ENCODE data around the gene CLECL1.

DNA sequence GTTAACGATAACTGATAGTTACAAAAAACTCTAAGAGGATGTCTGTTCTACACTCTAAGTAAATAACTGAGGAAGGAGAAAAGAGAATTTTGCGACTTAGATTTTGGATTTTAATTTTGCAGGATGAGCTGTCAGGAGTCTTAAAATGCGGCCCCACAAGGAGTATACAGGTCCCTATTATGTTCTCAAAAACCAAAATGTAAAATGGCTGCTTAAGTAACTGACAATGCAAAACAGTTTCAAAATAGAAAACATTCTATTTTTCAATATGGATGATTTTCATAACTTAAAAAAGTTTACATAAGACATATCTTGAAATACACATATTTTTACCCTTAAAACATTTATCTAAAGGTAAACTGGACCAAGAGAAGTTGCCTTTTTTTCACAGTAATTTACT, 25.2 kb upstream of the CLECL1 start:
- TF ChIP-seq, protein P1, sequence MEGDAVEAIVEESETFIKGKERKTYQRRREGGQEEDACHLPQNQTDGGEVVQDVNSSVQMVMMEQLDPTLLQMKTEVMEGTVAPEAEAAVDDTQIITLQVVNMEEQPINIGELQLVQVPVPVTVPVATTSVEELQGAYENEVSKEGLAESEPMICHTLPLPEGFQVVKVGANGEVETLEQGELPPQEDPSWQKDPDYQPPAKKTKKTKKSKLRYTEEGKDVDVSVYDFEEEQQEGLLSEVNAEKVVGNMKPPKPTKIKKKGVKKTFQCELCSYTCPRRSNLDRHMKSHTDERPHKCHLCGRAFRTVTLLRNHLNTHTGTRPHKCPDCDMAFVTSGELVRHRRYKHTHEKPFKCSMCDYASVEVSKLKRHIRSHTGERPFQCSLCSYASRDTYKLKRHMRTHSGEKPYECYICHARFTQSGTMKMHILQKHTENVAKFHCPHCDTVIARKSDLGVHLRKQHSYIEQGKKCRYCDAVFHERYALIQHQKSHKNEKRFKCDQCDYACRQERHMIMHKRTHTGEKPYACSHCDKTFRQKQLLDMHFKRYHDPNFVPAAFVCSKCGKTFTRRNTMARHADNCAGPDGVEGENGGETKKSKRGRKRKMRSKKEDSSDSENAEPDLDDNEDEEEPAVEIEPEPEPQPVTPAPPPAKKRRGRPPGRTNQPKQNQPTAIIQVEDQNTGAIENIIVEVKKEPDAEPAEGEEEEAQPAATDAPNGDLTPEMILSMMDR (IDR thresholded peaks at IDR 0.05), result no peak
- no peak for TF ChIP-seq POLR2A (IDR thresholded peaks at IDR 0.05)
